Aorta (tissue), 5 donors: ENCODE data around the gene TMEM88. TPM values are rescaled to one million over a fixed set of nuclear protein-coding genes. Genes with fewer than 3 reads are reported as not detected.

Experiments used
- ATAC-seq: fragments of 200-7000 bp; cut with Tn5 transposase; one replicate; pipeline ENCODE4 v1.9.1; 2022; ENCODE audit warnings: moderate library complexity; ENCODE audit not compliant: low FRiP score
- DNase-seq, 2 donors: peaks; one replicate each; pipeline ENCODE4 v3.0.0-alpha.2; 2020
- H3K27ac ChIP-seq, 2 donors: one replicate each; pipeline ENCODE4 v1.5.1; 2013; ENCODE audit warnings: low read length in 2 of 2, mild to moderate bottlenecking in 2 of 2, moderate library complexity in 2 of 2, control low read depth in 1 of 2, inconsistent platforms in 1 of 2, low read depth in 1 of 2
- H3K27me3 ChIP-seq, 2 donors: one replicate each; pipeline ENCODE4 v1.6.1; 2013; ENCODE audit warnings: control low read depth in 1 of 2, low read length in 1 of 2, mild to moderate bottlenecking in 1 of 2, moderate library complexity in 1 of 2; ENCODE audit not compliant: insufficient read depth in 2 of 2, control insufficient read depth in 1 of 2
- H3K36me3 ChIP-seq, 2 donors: one replicate each; pipeline ENCODE4 v1.6.1; 2013; ENCODE audit warnings: control low read depth in 1 of 2, low read length in 1 of 2, mild to moderate bottlenecking in 1 of 2; ENCODE audit not compliant: insufficient read depth in 2 of 2, control insufficient read depth in 1 of 2
- H3K4me1 ChIP-seq, 2 donors: one replicate each; pipeline ENCODE4 v1.6.1; 2013; ENCODE audit warnings: low read length in 2 of 2, control low read depth in 1 of 2, mild to moderate bottlenecking in 1 of 2, moderate library complexity in 1 of 2; ENCODE audit not compliant: insufficient read depth in 2 of 2, control insufficient read depth in 1 of 2
- H3K4me3 ChIP-seq, 2 donors: one replicate each; pipeline ENCODE4 v1.5.1; 2013; ENCODE audit warnings: low read length in 2 of 2, control low read depth in 1 of 2, mild to moderate bottlenecking in 1 of 2
- H3K9me3 ChIP-seq: one replicate; pipeline ENCODE4 v1.6.1; 2013; ENCODE audit warnings: mild to moderate bottlenecking, low read length; ENCODE audit not compliant: control insufficient read depth
- WGBS, 2 donors: extraction: QIAGEN DNeasy Blood & Tissue Kit; methylation state at CpG; one replicate each; pipeline ENCODE4 v1.1.7; 2013; 5-methylcytosine and 5-hydroxymethylcytosine counted together
- intact Hi-C, 2 donors: fragments of 100-400 bp; cut with DNase I; formaldehyde crosslinking; loops; one replicate each; pipeline versions ENCODE4 v1.14.2 to v1.15.0; 2022
- polyA plus RNA-seq, 2 donors: library from polyadenylated mRNA; stranded (reverse); fragments of 200-250 nt; gene quantifications; one replicate each; pipeline ENCODE4 v1.2.3, GENCODE V29; 2013
- total RNA-seq, 2 donors: library from RNA; stranded (reverse); fragmentation: NEBNext Ultra II Directional; extraction: Animal tissue kit (Norgen Biotek cat#: 25700); gene quantifications; one replicate each; pipeline ENCODE4 v1.2.1, GENCODE V29; 2021
- donor health status: healthy with polysubstance abuse.
- donor health status: Bipolar disorder and iron deficiency.
- donor health status: DM: no; HTN: no; CAD: no.
- donor health status: DM: no; HTN: no; CAD: no.
- donor health status: DM: yes; HTN: yes; CAD: no.

The TMEM88 gene
- total and polyA plus RNA-seq, 4 donors = 4.5 to 28.6 (median 16.0) TPM; not detected in 1

DNA sequence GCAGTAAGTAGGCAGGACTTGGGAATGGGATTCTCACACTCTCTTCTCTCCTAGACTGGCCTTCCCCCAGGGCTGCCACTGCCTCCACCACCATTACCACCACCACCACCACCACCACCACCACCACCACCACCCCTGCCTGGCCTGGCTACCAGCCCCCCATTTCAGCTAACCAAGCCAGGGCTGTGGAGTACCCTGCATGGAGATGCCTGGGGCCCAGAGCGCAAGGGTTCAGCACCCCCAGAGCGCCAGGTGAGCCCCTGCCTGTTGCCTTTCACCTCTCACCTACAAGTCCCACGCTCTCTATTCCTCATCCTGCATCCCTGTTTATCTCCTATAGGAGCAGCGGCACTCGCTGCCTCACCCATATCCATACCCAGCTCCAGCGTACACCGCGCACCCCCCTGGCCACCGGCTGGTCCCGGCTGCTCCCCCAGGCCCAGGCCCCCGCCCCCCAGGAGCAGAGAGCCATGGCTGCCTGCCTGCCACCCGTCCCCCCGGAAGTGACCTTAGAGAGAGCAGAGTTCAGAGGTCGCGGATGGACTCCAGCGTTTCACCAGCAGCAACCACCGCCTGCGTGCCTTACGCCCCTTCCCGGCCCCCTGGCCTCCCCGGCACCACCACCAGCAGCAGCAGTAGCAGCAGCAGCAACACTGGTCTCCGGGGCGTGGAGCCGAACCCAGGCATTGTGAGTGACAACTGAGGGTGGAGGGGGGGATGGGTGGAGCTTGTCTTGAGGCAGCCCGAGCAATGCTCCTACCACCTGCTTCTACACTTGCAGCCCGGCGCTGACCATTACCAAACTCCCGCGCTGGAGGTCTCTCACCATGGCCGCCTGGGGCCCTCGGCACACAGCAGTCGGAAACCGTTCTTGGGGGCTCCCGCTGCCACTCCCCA lies 7.9 kb upstream of the TMEM88 start:
- H3K9me3 ChIP-seq = no peaks in the 10 kb centered on the region
- H3K36me3 ChIP-seq = peaks cover 0 to 2% of the 10 kb centered on the region in 2 donors
- H3K4me3 ChIP-seq = no peak overlapping the region
- WGBS, 2 donors = 82 to 83% methylated on average over 31 to 34 of the region's 34 CpGs
- intact Hi-C loops = no loop called here
- no peak for ATAC-seq
- H3K27me3 ChIP-seq = no peaks in the 10 kb centered on the region
- DNase-seq = no peak
- H3K27ac ChIP-seq = no peak overlapping the region
- no peaks in the 10 kb centered on the region for H3K4me1 ChIP-seq

DNA sequence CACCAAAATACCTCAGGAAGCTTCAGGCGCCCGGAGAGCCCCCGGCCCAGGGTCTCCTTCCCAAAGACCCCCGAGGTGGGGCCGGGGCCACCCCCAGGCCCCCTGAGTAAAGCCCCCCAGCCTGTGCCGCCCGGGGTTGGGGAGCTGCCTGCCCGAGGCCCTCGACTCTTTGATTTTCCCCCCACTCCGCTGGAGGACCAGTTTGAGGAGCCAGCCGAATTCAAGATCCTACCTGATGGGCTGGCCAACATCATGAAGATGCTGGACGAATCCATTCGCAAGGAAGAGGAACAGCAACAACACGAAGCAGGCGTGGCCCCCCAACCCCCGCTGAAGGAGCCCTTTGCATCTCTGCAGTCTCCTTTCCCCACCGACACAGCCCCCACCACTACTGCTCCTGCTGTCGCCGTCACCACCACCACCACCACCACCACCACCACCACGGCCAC lies 6.7 kb upstream of the TMEM88 start:
- Histone ChIP-seq H3K27me3 (no peaks in the 10 kb centered on the region), H3K27ac (no peak overlapping the region), H3K36me3 (peaks cover 0 to 2% of the 10 kb centered on the region in 2 donors), H3K4me3 (no peak overlapping the region), H3K9me3 (no peaks in the 10 kb centered on the region), H3K4me1 (no peaks in the 10 kb centered on the region)
- ATAC-seq = no peak
- no peak for DNase-seq
- intact Hi-C loops = no loop called here
- WGBS, 2 donors = 85 to 91% methylated on average over 17 to 20 of the region's 20 CpGs

DNA sequence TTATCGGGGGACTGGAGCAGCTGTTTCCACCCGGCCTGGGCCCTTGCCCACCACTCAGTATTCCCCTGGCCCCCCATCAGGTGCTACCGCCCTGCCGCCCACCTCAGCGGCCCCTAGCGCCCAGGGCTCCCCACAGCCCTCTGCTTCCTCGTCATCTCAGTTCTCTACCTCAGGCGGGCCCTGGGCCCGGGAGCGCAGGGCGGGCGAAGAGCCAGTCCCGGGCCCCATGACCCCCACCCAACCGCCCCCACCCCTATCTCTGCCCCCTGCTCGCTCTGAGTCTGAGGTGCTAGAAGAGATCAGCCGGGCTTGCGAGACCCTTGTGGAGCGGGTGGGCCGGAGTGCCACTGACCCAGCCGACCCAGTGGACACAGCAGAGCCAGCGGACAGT lies 6.1 kb upstream of the TMEM88 start:
- no peak for DNase-seq
- WGBS, 2 donors = 90 to 92% methylated on average over 21 of the region's 21 CpGs
- no peaks in the 10 kb centered on the region for H3K9me3 ChIP-seq
- no peaks in the 10 kb centered on the region for H3K4me1 ChIP-seq
- no peaks in the 10 kb centered on the region for H3K27me3 ChIP-seq
- H3K36me3 ChIP-seq = peaks cover 0 to 2% of the 10 kb centered on the region in 2 donors
- H3K4me3 ChIP-seq = no peak overlapping the region
- H3K27ac ChIP-seq = no peak overlapping the region
- ATAC-seq = no peak
- intact Hi-C loops = no loop called here

DNA sequence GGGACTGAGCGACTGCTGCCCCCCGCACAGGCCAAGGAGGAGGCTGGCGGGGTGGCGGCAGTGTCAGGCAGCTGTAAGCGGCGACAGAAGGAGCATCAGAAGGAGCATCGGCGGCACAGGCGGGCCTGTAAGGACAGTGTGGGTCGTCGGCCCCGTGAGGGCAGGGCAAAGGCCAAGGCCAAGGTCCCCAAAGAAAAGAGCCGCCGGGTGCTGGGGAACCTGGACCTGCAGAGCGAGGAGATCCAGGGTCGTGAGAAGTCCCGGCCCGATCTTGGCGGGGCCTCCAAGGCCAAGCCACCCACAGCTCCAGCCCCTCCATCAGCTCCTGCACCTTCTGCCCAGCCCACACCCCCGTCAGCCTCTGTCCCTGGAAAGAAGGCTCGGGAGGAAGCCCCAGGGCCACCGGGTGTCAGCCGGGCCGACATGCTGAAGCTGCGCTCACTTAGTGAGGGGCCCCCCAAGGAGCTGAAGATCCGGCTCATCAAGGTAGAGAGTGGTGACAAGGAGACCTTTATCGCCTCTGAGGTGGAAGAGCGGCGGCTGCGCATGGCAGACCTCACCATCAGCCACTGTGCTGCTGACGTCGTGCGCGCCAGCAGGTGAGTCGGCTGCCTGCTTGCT lies 5.6 kb upstream of the TMEM88 start:
- no peaks in the 10 kb centered on the region for H3K4me1 ChIP-seq
- intact Hi-C loops = no loop called here
- H3K27me3 ChIP-seq = no peaks in the 10 kb centered on the region
- ATAC-seq (no peak), DNase-seq (no peak)
- 86 to 88% methylated on average over 35 of the region's 35 CpGs for WGBS, 2 donors
- H3K4me3 ChIP-seq = no peak overlapping the region
- no peaks in the 10 kb centered on the region for H3K9me3 ChIP-seq
- H3K27ac ChIP-seq = no peak overlapping the region
- peaks cover 0 to 2% of the 10 kb centered on the region in 2 donors for H3K36me3 ChIP-seq

DNA sequence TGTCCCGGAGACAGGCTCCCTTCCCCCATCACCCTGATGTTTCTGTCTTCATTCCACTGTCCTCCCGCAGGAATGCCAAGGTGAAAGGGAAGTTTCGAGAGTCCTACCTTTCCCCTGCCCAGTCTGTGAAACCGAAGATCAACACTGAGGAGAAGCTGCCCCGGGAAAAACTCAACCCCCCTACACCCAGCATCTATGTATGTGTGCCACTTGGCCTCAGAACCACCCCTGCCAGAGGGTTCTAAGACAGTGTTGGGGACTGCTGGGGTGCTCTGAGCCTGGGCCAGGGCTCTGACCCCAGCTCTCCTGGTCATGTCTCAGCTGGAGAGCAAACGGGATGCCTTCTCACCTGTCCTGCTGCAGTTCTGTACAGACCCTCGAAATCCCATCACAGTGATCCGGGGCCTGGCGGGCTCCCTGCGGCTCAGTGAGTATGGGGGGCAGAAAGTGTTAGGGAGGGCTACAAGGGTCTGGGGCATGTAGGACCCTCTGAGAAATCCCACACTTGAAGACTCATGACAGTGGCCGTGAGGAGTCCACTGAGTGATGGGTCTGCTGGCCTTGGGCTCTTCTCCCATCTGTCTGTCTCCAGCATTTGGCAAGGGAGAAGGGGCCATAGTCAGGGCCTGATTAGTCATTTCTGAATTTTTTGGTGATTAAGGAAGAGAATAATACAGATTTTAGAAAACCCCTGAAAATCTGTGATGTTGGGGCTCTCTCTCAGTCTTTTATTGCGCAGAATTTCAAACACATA lies 4.9 kb upstream of the TMEM88 start:
- WGBS, 2 donors = 84 to 85% methylated on average over 12 of the region's 12 CpGs
- H3K27me3 ChIP-seq = no peaks in the 10 kb centered on the region
- H3K27ac ChIP-seq = no peak overlapping the region
- DNase-seq (no peak), ATAC-seq (no peak)
- no peaks in the 10 kb centered on the region for H3K9me3 ChIP-seq
- intact Hi-C loops = loop anchor here (5.0 to 10.0 kb wide), 2 partner anchors 105 to 108 kb away; no protein-coding TSS in a partner anchor
- H3K36me3 ChIP-seq = peaks cover 0 to 2% of the 10 kb centered on the region in 2 donors
- H3K4me1 ChIP-seq = no peaks in the 10 kb centered on the region
- no peak overlapping the region for H3K4me3 ChIP-seq

DNA sequence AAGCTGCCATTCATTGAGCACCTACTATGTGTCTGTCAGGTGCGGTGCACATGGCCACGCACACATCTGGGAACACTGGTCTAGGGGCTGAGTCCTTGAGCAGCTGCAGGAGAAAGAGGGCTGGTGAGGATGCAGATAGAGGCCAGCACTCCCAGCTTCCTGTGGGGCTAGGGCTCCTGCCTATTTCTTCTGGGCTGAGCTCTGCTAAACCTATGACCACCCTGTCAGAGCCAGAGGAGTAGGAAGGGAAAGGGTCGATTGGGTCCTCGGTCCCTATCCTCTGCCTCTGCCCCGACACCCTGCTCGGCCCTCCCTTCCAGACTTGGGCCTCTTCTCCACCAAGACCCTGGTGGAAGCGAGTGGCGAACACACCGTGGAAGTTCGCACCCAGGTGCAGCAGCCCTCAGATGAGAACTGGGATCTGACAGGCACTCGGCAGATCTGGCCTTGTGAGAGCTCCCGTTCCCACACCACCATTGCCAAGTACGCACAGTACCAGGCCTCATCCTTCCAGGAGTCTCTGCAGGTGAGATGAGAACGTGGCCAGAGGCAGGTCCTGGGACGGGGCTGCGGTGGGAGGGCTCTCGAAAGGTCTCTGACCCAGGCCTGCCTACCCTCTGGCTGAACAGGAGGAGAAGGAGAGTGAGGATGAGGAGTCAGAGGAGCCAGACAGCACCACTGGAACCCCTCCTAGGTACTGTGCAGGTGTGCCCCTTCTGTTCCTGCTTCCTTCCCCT lies 4.0 kb upstream of the TMEM88 start:
- Histone ChIP-seq H3K27me3 (no peaks in the 10 kb centered on the region), H3K9me3 (no peaks in the 10 kb centered on the region), H3K4me1 (no peaks in the 10 kb centered on the region), H3K27ac (no peak overlapping the region), H3K4me3 (no peak overlapping the region), H3K36me3 (peaks cover 0 to 2% of the 10 kb centered on the region in 2 donors)
- no peak for DNase-seq
- ATAC-seq = no peak
- intact Hi-C loops = loop anchor here (1.0 to 10.0 kb wide), 3 partner anchors 29 to 109 kb away; no protein-coding TSS in a partner anchor
- 86% methylated on average over 17 of the region's 17 CpGs for WGBS, 2 donors

DNA sequence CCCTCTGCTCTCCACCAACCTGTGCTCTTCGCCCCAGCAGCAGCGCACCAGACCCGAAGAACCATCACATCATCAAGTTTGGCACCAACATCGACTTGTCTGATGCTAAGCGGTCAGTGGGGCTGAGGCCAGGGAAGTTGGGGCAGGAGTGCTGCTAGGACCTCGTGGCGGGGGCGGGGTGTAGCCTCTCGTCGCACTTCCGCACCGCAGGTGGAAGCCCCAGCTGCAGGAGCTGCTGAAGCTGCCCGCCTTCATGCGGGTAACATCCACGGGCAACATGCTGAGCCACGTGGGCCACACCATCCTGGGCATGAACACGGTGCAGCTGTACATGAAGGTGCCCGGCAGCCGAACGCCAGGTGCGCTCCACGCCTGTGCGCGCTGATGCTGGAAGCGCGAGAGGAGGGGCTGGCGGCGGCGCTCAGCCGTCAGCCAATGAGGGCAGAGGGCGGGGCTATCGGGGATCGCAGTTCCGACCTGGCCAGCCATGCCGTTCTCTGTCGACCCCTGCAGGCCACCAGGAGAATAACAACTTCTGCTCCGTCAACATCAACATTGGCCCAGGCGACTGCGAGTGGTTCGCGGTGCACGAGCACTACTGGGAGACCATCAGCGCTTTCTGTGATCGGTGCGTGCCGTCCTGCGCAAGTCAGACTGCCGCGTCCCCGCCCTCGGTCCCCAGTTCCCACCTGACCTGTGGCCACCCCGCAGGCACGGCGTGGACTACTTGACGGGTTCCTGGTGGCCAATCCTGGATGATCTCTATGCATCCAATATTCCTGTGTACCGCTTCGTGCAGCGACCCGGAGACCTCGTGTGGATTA lies 3.2 kb upstream of the TMEM88 start:
- WGBS, 2 donors = 14 to 16% methylated on average over 60 of the region's 60 CpGs
- Histone ChIP-seq H3K27ac (no peak overlapping the region), H3K9me3 (no peaks in the 10 kb centered on the region), H3K27me3 (no peaks in the 10 kb centered on the region), H3K4me1 (no peaks in the 10 kb centered on the region), H3K4me3 (no peak overlapping the region), H3K36me3 (peaks cover 0 to 2% of the 10 kb centered on the region in 2 donors)
- intact Hi-C loops = loop anchor here (1.0 to 10.0 kb wide), 3 partner anchors 29 to 109 kb away; no protein-coding TSS in a partner anchor
- ATAC-seq = peak; percentile 89
- DNase-seq = peak; percentile 94 to 97
